ENCODE results near the gene DIABLO.
A peak's percentile ranks its signal among the peaks of the same experiment; 100 is the strongest.

Gene DIABLO

GRCh38 chr12:122232691-122233090 lies 6.8 kb upstream of the DIABLO start:
- TF ChIP-seq CTCF (IDR thresholded peaks at IDR 0.05; ENCODE audit: insufficient read depth, low read depth, low read length, missing control alignments): no peak
- DNase-seq (ENCODE audit: low read depth): no peak
- no peak overlapping the region for H3K4me3 ChIP-seq (ENCODE audit: low read depth, low read length)

GRCh38 chr12:122230798-122231197 lies 4.9 kb upstream of the DIABLO start:
- DNase-seq (ENCODE audit: low read depth): no peak
- no peak overlapping the region for H3K4me3 ChIP-seq (ENCODE audit: low read depth, low read length)
- no peak for TF ChIP-seq CTCF (IDR thresholded peaks at IDR 0.05; ENCODE audit: insufficient read depth, low read depth, low read length, missing control alignments)

GRCh38 chr12:122228092-122228491 lies 2.2 kb upstream of the DIABLO start:
- H3K4me3 ChIP-seq (ENCODE audit: low read depth, low read length): no peak overlapping the region
- DNase-seq (ENCODE audit: low read depth): no peak
- TF ChIP-seq CTCF (IDR thresholded peaks at IDR 0.05; ENCODE audit: insufficient read depth, low read depth, low read length, missing control alignments): no peak

GRCh38 chr12:122227341-122227740 lies 1.5 kb upstream of the DIABLO start:
- no peak overlapping the region for H3K4me3 ChIP-seq (ENCODE audit: low read depth, low read length)
- no peak for DNase-seq (ENCODE audit: low read depth)
- no peak for TF ChIP-seq CTCF (IDR thresholded peaks at IDR 0.05; ENCODE audit: insufficient read depth, low read depth, low read length, missing control alignments)

- no peak for TF ChIP-seq CTCF (IDR thresholded peaks at IDR 0.05; ENCODE audit: insufficient read depth, low read depth, low read length, missing control alignments)
- DNase-seq (ENCODE audit: low read depth): peak; percentile 5
- H3K4me3 ChIP-seq (ENCODE audit: low read depth, low read length): peak overlapping the region; percentile 56
These were observed 694 bp upstream of the DIABLO start for GRCh38 chr12:122226366-122227125.

GRCh38 chr12:122216445-122216844 lies 9.4 kb downstream of the DIABLO start:
- DNase-seq (ENCODE audit: low read depth): no peak
- TF ChIP-seq CTCF (IDR thresholded peaks at IDR 0.05; ENCODE audit: insufficient read depth, low read depth, low read length, missing control alignments): no peak

GRCh38 chr12:122215771-122216170 lies 10.1 kb downstream of the DIABLO start:
- H3K4me3 ChIP-seq (ENCODE audit: low read depth, low read length): no peak overlapping the region
- DNase-seq (ENCODE audit: low read depth): no peak
- TF ChIP-seq CTCF (IDR thresholded peaks at IDR 0.05; ENCODE audit: insufficient read depth, low read depth, low read length, missing control alignments): no peak

More at GRCh38 chr12:122216445-122216844, 9.4 kb downstream of the DIABLO start:
- no peak overlapping the region for H3K4me3 ChIP-seq (ENCODE audit: low read depth, low read length)

All from GM12865 (cell line).